Right forelimb (tissue), 1 donor: Measurements from ENCODE around the gene LOC101059915.

Experiments used
- DNase-seq: peaks from one replicate; pipeline ENCODE4 v3.0.0-alpha.2; 2018

The LOC101059915 gene

DNA sequence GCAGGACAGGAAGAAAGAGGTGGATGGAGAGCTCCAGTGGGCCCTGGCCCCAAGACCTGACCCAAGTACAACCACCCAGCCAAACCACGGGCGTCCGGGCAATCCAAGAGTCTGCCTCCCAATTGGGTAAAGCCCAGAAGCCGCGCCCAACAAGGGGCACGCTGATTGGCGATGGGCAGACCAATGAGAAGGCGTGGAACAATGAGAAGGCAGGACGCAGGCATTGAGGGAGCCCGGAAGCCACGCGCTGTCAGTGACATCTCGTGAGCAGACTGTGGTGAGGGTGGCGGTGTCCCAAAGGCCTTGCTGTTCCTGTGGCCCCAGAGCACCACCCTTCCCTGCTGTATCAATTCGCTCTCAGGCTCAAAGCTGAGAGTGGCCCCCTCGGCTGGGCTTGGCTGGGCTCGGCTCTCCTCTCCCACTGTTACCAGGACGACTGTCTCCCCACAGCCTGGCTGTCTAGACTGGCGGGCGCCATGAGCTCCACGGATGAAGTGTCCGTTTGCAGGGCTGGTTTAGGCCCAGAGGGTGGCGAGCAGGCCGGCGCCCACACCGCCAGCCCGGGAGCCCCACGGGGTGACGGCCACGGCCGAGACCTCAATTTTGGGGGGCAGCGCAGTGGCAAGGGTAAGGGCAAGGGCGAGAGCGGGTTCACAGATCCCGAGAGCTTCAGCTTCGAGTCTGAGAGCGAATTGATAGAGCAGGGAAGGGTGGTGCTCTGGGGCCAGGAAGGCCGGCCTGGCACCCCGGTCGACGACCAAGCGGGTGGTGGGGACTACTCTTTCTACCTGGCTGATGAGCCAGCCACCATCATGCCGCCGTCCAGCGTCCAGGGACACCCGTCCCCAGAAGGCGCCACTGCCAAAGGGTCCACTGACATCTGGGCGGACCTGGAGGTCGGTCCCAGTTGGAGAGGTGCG is at the start of gene LOC101059915:
LOC101059915 (plus strand) TSS at position 219 of the 920 bp plus-strand sequence.
- DNase-seq = no peak

DNA sequence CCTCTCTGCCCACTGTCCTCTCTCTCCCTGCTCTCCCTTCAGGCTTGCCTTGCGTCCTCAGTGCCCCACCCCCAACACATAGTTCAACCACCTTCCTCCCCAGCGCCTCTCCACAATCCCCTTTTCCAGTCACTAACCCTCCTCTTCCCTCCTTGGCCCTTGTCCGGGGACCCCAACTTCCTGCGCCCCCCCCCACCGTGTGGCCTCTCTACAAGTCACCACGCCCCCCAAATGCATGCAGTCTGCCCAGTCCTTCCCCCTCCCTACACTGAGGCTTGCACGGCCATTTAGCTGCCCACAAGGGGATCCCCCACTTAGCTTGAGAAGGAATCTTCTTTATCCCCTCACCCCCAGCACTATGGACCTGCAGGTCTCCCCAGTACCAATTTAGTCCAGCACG is 49.6 kb upstream of the LOC101059915 start:
- no peak for DNase-seq

DNA sequence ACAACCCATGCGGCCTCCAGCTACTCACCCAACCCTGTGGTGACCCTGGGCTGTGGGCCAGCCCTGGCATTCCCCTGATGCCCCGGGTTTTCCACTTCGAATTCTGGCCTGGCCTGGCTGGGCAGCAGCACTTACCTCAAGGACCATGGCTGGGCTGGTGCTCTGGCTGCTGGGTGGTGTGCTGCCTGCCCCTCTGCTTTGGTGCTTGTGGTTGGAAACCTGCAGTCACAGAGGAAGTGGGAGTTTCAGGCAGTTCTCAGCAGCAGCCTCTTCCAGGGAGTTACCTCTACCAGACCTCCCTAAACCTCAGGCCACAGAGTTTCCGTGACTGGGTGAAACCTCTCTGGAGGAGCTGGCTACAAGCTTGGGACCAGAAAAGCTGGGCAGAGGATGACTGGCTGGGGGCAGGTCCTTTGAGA is 49.0 kb upstream of the LOC101059915 start, which contains the start of gene CXCR3:
CXCR3 (minus strand) TSS at position 209 of the 419 bp plus-strand sequence; CDS start at position 147, 62 bp downstream.
- DNase-seq = no peak

DNA sequence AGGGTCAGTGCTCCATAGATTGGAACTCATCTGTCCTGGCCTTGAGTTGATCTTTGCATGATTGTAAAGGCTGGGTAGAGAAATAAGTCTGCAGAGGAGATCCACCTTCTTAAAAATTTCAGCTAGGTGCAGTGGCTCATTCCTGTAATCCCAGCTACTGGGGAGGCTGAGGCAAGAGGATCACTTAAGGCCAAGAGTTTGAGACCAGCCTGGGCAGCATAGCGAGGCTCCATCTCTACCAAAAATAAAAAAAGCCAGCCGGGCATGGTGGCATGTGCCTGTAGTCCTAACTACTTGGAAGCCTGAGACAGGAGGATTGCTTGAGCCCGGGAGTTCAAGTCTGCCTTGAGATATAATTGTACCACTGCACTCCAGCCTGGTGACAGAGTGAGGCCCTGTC is 48.6 kb upstream of the LOC101059915 start:
- DNase-seq = no peak

DNA sequence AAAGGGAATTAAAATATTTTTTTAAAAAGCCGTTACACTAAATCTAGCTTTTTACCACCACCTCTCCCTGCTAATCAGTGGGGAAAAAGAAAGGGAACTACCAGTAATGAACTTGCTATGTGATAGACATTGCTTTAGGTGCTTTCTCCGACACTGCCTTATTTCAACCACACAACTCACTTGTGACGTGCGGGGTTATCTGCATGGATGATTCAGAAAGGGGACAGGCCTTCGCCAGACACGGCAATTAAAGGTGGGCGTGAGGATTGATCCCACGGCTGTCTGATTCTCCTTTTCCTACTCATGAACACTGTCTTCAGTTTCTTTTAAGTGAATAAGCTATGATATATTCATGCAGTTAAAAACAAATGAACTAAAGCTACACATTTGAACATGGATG is 48.2 kb upstream of the LOC101059915 start:
- no peak for DNase-seq

DNA sequence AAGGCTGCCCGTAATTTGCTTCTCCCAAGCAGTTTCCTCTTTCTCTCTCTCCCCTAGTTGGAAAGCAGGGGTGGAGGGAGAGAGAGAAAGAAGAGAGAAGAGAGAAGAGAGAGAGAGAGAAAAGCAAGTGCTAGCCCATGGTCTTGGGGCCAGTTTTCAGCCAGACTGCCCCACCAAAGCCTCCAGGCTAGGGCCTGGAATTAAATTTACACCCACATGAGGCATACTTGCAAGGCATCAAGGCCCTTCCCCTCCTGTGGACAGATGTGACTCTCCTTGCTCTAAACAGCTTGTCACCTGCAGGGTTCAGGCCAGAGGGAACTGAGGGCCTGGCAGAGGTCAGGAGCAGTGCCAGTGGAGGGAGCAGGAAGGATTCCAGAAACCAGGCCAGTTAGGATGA is 47.4 kb upstream of the LOC101059915 start:
- DNase-seq = no peak

DNA sequence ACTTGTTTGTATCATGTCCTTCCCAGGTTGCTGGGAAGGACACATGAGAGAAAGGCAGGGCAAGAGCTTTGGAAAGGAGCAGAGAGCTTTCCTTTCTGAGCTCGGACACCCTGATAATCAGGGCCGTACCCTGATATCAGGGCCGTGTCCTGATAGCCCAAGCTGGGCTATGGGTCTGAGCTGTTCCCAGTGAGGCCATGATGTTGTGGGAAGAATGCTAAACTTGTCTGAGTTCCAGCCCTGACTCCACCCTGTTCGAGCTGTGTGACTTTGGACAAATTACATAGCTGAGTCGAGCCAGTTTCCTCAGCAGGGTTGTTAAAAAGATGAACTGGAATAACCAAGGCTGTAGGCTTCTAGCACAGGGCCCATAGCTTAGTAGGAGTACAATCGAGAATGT is 45.7 kb upstream of the LOC101059915 start:
- no peak for DNase-seq

DNA sequence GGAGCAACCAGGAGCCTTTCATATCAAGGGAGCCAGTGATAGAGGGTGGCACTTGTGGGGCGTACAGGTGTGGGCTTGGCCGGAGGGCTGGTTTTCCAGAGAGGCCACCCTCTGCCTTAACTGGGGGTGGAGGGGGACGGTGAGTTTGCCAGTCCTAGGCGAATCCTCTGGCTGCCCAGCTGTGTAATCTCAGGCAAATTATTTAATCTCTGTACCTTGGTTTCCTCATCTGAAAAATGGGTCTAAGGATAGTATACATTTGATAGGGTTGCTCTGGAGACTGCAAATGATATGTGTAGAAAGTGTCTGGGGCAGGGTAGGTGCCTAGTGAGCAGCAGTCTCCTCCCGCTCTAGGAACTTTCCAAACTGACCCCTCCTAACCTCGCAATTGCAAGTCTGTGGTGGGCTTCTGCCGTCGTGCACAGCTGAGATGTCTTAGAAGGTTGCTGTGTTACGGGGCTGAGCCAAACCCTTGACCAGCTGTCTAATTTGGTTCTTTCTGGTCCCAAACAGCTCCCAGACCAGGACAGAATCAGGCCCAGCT is 45.2 kb upstream of the LOC101059915 start:
- no peak for DNase-seq

DNA sequence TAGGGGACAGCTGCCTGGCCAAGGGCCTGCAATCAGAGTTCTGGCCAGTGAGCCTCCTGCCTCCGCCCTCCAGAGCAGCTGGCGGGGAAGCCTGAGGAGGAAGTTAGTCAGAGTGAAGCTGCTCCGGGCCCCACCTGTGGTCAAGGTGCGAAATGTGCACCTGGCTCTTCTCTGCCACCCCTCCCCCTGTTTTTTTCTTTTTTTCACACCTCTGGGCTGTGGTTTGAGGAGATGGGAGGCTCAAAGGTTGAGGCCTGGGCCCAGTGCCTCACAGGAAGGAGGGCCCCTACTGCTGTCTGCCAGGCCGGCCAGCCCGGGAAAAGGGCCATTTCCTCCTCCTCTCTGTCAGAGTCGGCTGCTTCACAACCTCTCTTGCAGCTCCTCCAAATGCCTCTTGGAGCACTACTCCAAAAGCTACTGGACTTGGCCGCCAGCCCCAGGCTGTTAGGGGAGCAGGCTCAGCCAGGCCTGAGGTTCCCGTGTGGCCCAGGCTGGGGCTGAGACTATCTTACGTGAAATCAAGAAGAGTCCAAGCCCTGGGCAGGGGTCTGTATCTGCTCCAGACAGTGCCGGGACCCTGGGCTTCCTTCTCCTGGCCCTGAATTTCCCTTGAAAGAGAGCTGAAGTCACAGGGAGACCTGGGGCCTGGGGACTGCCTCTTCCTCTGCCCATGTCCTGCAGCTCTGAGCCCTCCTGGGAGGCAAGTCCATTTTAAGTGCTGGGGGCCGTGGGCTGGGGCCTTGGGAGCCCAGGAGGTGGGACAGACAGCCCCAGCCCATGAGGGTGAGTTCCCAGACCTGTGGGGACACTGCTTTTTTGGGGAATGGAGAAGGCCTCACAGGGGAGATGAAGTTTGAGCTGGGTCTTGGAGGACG is 44.5 kb upstream of the LOC101059915 start:
- DNase-seq = peak; percentile 84

DNA sequence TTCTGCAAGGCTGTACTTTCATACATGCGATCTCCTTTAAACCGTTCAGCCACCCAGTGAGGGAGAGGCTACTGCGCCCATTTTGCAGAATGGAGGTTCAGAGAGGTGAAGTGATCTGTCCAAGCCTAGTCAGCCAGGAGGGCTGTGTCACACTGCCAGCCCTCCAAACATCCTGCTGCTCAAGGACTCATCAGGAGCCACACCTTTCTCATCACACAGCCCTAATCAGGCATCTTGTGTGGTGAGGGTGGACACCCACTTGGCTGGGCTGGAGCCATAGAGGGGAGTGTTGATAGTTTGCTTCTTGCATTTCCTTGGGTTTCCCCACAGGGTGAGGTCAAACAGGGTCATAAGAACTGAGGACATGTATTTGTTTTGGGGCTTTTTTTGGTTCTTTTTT is 43.6 kb upstream of the LOC101059915 start:
- DNase-seq = no peak

DNA sequence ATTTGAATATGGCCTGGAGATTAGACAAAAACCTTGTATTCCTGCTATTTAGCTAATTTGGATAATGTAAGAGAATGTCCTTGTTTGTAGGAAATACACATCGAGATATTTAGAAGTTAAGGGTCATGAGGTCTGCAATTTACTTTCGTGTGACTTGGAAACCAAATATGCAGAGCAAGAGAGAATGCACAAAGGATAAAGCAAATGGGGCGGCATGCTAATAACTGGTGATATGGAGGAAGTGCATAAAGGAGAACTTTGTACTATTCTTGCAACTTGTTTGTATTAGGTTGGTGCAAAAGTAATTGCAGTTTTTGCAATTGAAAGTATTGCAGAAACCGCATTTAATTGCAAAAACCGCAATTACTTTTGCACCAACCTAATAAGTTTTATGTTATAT is 41.9 kb upstream of the LOC101059915 start:
- no peak for DNase-seq

DNA sequence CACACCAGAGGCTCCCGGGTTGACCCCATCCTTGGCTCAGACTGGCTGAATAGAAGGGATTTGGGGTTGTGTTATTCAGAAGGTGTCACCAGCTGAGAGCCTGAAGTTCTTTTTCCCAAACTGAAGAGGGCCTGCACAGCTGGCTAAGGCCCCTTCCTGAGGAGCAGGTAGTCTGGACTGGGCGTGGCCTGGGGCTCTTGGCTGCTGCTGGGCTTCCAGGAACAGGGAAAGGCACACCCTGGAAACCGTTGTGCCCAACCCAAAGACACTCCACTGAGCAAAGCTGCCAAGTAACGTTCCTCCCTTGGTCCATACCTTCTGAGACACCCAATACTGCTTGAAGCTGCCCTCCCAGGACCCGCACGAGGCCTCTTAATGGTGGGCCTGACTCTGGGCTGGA is 40.8 kb upstream of the LOC101059915 start:
- no peak for DNase-seq

DNA sequence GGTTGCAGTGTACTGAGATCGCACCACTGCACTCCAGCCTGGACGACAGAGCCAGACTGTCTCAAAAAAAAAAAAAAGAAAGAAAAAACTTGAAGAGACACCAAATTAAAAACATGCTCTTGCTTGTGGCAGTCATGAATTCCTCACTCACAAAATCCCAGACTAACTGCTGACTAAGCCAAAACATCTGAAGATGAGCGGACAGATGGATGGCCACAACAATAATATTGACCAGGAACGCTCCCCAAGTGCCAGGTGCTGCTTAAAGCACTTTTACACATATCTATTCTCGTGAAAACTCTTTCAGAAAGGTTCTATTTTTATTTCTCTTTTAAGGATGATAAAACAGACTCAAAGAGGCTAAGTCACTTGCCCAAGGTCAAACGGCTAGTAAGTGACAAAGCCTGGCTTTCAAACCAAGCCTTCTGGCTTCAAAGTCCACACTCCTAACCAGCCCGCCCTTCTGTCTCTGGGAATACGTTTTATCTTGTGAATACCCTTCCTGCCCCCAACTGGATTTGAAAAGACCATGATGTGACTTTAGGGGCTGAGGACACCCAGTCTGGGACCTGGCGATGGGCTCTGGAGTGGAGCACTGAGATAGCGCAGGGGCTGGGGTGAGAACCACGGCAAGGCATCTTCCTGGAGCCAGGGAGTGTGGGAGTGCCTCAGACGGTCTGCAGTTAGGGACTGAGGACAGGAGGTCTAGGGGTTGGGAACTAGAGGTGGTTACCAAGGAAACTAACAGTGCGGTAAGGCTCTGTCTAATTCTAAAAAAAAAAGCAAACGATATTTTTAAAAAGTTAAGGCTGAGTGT is 39.5 kb upstream of the LOC101059915 start:
- no peak for DNase-seq

DNA sequence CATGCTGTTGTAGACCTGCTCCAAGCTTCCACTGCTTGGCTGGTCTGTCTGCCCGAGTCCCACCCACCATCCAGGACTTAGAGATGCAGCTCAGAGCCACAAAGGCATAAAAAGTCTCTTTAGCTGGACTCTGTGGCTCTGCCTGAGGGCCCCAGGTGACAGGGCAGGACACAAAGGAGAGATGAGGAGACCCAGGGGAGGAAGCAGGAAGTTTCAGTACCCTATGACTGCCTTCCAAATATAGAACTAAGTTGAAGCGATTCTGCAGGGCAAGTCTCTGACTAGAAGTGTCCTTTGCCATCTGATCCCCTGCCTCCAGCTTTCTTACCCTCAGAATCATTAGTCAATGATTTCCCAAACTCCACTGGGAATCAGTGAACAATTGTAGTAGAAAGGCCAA is 37.9 kb upstream of the LOC101059915 start:
- DNase-seq = no peak

DNA sequence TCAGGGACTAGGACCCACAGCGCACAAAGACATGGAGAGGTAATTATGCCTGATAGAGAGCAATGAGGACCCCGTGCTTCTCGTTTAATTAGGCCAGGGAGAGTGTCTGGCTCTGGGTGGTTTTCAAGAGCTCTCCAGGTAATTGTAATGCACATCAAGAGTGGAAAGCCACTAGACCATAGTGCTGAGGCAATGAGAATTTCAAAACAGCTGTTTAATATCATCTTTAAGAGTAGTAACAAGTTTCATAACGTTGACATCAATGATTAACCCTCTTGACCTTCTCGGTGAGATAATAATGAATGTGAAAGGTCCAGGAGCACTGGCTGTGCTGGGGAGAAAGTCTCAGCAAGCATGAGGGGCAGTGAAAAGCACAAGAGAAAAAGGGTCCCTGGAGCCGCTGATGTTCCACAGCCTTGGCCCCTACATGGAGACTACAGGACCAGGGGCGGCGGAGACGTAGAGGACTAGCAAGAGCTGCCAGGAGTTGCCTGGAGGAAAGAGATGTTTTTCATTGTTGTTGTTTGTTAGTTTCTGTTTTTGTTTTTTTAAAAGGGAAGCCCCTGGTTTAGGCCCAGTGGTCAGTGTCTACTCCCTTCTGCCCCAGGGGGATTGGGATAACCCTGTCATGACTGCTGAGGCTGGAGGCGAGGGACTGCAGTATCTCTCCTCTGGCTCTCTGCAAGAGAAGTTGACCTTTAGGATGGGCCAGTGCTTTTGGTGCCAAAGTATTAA is 34.3 kb upstream of the LOC101059915 start:
- no peak for DNase-seq

DNA sequence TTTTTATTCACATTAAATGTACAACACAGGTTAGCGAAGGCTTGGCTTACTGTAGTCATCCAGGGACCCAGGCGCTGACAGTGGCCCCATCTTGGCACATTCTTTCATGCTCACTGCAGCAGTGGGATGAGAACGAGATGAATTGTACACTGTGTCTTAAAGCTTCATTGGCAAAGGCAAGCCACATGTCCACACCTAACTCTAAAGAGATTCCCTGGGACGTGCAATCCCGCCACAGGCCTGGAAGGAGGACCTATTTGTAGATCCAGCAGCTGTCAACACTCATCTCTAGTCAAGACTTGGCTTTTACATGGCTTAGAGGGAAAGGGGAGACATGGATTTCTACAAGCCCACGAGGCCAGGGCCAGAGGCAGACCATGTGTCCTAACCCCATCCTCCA is 33.0 kb upstream of the LOC101059915 start:
- no peak for DNase-seq

DNA sequence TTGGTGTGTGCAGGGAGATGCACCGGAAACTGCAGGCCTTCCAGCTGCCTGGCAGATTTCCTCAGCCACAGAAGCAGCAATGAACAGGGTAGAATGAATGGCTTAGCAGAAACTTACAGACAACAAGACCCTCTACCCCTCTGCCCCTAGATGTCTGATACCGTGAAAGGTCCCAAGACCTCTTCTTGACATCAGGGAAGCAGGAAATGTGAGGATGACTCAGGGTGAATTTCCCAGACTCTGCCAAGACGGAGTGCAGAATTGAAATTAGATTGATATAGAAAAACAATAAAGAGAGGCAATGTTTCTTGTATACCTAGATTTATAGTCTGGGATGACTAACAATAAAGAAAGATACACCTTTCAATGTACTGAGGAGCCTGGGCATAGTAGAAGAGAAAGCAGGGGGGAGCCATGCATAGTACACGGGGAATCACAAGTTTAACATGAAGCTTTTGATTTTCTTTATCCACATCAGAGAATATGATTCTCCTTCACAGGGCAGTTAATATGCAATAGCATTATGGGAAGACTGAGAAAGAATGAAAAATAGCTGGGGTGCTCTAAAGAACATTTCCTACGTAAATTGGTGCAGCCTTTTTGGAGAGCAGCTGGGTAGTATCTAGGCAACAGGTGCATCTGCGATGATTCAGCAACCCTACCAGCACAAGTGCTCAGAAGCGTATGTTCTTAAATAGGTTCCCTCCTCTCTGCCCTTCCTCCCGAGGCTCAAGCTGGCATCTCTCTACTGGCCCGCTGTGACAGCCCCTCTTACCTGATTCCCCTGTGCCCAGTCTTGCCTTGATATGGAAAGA is 30.7 kb upstream of the LOC101059915 start:
- no peak for DNase-seq

DNA sequence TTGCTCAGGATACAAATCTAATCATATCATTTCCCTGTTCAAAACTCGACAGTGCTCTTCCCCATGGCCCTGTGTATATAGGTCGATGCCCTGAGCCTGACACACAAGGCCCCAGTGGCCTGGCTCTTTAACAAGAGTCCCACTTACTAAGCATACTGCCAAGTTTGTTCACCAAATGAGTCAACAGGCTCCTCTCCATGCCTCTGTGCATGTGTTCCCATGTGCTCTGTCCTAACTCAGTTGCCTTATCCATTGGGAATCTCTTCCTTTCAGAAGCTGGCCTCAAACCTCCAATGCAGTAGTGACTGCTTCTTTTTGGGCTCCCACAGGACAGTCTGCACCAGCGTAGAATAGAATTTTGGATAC is 30.1 kb upstream of the LOC101059915 start:
- DNase-seq = no peak

DNA sequence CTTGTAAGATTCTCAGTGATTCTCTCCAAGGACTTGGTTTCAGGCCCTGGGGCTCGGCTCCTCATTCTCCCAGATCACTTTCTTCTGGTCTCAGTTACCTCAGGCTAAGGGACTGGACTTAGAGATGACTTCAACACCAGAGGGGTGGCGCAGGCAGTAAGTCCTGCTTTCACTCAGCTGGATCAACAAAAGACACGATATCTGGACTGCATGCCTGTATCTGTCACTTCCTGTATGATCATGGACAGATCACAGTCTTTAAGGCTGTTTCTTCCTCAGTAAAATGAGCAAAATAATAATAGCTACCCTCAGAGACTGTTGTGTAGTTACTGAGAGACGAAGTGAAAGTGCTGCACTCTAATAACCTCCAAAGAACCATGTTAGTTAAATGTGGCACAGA is 29.5 kb upstream of the LOC101059915 start:
- DNase-seq = no peak

DNA sequence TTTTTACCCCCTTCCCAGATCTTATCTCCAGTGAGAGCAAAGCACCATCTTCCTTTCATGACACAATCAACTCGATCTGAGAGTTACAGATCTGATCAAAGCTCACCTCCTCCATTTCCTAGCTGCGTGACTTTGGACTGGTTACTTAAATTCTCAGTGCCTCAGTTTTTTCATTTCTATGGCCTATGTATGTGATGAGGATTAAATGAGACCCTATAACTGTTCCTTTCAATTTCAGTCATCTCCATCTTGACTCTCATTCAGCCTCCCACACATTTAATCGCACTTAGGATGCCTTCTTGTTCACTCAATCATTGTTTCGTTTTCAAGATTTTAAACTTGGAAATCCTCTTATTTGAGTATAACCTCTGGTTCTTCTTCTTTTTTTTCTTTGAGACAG is 28.9 kb upstream of the LOC101059915 start:
- DNase-seq = no peak

DNA sequence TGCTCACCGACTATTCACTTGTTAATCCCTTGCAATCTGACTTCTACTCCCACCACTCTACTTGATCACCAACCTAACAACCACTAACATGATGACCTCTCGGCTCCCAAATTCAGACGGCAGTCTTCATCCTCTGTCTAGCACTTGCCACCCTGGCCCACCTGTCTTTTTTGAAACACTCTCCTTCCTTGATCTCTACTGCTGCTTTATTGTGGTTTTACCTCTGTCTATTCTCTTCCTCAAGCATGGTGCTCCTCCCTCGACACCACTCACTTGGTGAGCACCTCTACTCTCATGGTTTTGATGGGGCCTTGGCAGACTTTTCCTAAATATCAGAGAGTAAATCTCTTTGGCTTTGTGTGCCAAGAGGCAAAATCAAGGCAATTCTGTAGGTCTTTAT is 27.3 kb upstream of the LOC101059915 start:
- no peak for DNase-seq
